Lower leg skin (tissue), 4 donors: Measurements from ENCODE around the gene HNRNPUL2. TPM values are rescaled to one million over a fixed set of nuclear protein-coding genes. Genes with fewer than 3 reads are reported as not detected.
"Not testable (repeated sequence)": the region's sequence is repeated elsewhere in the genome, so short reads cannot be mapped to it uniquely, and the experiment has no call there.

Experiments used
- DNase-seq, 2 donors: peaks; one replicate each; pipeline ENCODE4 v3.0.0-alpha.2; 2019; ENCODE audit warnings: low spot score in 2 of 2
- H3K4me3 ChIP-seq: fragments of 200-600 bp; sonication (generic); 2 replicates; pipeline ENCODE4 v1.5.1; 2017; ENCODE audit warnings: mild to moderate bottlenecking, low read depth; ENCODE audit not compliant: poor library complexity, severe bottlenecking
- POLR2A ChIP-seq, 2 donors: fragments of 450-650 bp; IDR thresholded peaks; one replicate each; pipeline ENCODE4 v1.6.1; 2016 to 2017; ENCODE audit warnings: antibody characterized with exemption in 2 of 2, mild to moderate bottlenecking in 1 of 2, moderate library complexity in 1 of 2
- WGBS, 2 donors: methylation state at CpG; one replicate each; pipeline ENCODE4 v1.1.5; 2018; 5-methylcytosine and 5-hydroxymethylcytosine counted together
- intact Hi-C: fragments of 100-400 bp; cut with DNase I; formaldehyde crosslinking; loops from one replicate; pipeline ENCODE4 v1.15.0; 2023; ENCODE audit warnings: low total_unique reads
- total RNA-seq, 4 donors: library from RNA; depleted of rRNA; stranded (reverse); fragments of >200 nt; gene quantifications; one replicate each; pipeline ENCODE4 v1.1.0, GENCODE V29; 2016
- TF ChIP-seq, protein P1 (sequence below), 3 donors: fragments of 450-650 bp; IDR thresholded peaks; one replicate each; pipeline ENCODE4 v1.5.1; 2016; ENCODE audit warnings: antibody characterized with exemption in 3 of 3, mild to moderate bottlenecking in 3 of 3, moderate library complexity in 2 of 3

HNRNPUL2 gene
- total RNA-seq, 4 donors from 2014 or later, result 19.9 to 30.8 (median 24.3) TPM

DNA sequence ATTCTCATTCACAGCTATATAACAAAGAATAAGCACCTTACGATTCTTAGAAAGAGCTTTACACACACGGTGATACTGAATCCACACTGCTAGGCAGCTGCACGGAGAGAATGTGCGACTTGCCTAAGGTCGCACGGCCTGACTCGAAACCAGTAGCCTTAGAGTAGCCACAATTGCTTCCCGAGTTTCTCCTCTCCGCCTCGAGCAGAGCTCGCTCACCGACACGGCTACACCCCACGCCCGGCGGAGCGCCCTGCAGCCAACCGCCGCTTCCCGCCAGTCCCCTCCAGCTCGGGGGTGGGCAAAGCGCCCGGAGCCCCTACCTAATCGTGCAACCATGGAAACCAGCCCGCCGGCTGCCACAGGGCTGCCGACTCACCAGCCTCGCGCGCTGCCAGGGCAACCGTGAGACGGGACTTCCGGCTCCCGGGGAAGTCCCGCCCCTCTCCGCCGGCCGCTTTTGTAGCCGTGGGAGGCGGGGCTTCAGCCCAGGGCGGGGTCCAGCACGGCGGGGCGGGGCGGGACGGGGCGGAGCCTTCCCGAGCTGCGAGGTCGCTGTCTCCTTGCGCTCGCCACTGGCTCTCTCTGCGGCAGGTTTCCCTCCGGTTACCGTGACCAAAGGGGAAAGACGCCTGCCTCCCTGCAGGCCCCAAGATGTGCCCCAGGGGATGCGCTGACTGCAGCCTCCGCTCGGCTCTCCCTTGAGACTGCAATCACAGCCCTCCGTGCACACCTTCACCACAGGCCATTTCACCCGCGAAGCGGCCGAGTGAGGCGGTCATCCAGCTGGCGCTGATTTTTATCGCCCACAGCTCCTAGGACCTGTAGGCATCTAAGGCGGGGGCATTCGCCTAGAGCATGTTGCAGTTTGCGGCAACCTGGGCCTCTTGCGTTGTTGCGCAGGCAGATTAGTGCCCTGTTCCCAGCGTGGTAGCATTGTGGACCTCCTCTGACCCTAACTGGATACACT lies 21.1 kb downstream of the HNRNPUL2 start:
- H3K4me3 ChIP-seq, result peak overlapping the region; percentile 65
- DNase-seq, result peak; percentile 92 to 99
- TF ChIP-seq, protein P1, sequence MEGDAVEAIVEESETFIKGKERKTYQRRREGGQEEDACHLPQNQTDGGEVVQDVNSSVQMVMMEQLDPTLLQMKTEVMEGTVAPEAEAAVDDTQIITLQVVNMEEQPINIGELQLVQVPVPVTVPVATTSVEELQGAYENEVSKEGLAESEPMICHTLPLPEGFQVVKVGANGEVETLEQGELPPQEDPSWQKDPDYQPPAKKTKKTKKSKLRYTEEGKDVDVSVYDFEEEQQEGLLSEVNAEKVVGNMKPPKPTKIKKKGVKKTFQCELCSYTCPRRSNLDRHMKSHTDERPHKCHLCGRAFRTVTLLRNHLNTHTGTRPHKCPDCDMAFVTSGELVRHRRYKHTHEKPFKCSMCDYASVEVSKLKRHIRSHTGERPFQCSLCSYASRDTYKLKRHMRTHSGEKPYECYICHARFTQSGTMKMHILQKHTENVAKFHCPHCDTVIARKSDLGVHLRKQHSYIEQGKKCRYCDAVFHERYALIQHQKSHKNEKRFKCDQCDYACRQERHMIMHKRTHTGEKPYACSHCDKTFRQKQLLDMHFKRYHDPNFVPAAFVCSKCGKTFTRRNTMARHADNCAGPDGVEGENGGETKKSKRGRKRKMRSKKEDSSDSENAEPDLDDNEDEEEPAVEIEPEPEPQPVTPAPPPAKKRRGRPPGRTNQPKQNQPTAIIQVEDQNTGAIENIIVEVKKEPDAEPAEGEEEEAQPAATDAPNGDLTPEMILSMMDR (IDR thresholded peaks at IDR 0.05), result no peak
- TF ChIP-seq POLR2A (IDR thresholded peaks at IDR 0.05), result no peak
- 8 to 11% methylated on average over 28 to 41 of the region's 73 CpGs for WGBS, 2 donors
- intact Hi-C loops, result loop anchor here (10.0 kb wide), 1 partner anchor 321 kb away; no protein-coding TSS in a partner anchor

DNA sequence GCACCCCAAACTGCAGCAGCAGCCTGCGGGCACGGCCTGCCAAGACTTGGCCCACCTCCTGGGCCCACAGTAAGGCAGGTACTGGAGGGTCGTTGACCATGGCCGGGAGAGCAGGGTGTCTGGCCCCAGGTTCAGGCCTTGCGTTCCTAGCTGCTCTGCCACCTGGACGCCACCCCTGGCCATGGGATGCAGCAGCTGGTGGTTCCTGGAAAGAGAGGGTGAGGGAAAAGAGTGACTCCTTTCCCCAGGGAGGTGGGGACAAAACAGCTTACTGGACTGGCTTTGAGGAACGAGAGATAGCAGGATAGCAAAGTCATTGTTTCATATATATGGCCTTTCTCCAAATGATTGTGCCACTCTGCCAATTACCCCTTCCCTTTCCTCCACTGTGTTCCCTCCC lies 21.8 kb downstream of the HNRNPUL2 start:
- TF ChIP-seq, protein P1 (IDR thresholded peaks at IDR 0.05), result no peak
- TF ChIP-seq POLR2A (IDR thresholded peaks at IDR 0.05), result no peak
- no peak for DNase-seq
- H3K4me3 ChIP-seq, result no peak overlapping the region
- intact Hi-C loops, result loop anchor here (10.0 kb wide), 1 partner anchor 321 kb away; no protein-coding TSS in a partner anchor
- WGBS, 2 donors, result 37 to 53% methylated on average over 7 of the region's 7 CpGs

DNA sequence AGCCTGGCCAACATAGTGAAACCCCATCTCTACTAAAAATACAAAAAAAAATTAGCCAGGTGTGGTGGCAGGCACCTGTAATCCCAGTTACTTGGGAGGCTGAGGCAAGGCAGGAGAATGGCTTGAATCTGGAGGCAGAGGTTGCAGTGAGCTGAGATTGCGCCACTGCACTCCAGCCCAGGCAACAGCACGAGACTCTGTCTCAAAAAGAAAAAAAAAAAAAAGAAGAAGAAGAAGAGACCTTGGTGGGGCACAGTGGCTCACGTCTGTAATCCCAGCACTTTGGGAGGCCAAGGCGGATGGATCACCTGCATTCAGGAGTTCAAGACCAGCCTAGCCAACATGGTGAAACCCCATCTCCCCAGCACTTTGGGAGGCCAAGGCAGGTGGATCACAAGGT lies 23.3 kb downstream of the HNRNPUL2 start:
- H3K4me3 ChIP-seq, DNase-seq: not testable (repeated sequence)
- WGBS, 2 donors, result 84 to 86% methylated on average over 4 of the region's 4 CpGs
- intact Hi-C loops, result loop anchor here (10.0 kb wide), 1 partner anchor 319 kb away; no protein-coding TSS in a partner anchor

DNA sequence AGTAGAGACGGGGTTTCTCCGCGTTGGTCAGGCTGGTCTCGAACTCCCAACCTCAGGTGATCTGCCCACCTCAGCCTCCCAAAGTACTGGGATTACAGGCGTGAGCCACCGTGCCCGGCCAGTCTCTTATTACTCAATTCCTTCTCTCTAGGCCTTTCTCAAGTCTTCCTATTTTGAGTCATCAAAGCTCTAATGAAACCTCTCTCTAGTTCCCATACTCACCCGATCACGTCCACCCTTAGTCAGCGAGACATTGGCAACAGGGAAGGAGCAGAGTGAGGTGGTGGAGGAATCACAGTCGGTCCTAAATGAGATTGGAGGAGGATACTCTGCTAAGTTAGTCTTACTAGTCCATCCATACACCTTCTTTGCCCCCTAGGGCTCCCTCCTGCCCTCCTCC lies 25.0 kb downstream of the HNRNPUL2 start:
- TF ChIP-seq, protein P1 (IDR thresholded peaks at IDR 0.05), result no peak
- TF ChIP-seq POLR2A (IDR thresholded peaks at IDR 0.05), result no peak
- intact Hi-C loops, result loop anchor here (10.0 kb wide), 1 partner anchor 317 kb away; no protein-coding TSS in a partner anchor
- WGBS, 2 donors, result 90% methylated on average over 11 of the region's 11 CpGs
- H3K4me3 ChIP-seq, result no peak overlapping the region
- DNase-seq, result no peak

DNA sequence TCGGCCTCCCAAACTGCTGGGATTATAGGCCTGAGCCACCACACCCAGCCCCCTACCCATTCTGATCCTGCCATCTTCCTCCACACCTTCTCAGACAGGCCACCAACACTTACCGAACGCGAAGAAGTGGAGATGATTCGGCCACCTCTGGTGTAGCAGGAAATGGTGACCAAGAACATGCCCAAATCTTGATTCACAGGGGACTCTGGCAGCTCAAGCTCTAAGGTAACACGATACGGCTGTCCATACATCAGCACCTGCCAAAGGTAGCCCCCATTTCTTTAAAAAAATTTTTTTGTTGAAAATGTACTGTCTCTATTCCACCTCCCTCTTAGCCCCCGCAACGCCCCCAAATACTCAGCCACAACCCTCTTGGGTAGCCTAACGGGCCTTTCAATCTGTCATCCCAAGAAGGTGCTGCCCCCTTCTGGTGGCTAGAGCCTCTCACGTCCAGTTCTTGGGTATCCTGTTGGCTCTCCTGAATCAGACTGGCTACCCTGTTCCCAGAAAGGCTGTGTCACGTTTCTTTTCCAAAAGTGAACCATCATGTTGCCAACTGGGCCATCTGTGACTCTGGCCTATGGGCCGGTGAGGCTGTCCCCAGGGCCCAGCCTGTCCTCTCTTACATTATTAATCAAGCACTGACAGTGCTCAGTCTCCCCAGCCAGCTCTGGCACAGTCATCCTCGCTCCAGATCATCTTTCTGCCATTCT lies 32.6 kb downstream of the HNRNPUL2 start:
- WGBS, 2 donors, result 40 to 44% methylated on average over 14 of the region's 14 CpGs
- intact Hi-C loops, result loop anchor here (10.0 kb wide), 1 partner anchor 100 kb away; the partner anchor contains the start of gene TUT1
- H3K4me3 ChIP-seq, result no peak overlapping the region
- DNase-seq, result peak; percentile 77 to 96
- TF ChIP-seq POLR2A (IDR thresholded peaks at IDR 0.05), result no peak
- TF ChIP-seq, protein P1 (IDR thresholded peaks at IDR 0.05), result peak in 1 of 3 donors; percentile 40

DNA sequence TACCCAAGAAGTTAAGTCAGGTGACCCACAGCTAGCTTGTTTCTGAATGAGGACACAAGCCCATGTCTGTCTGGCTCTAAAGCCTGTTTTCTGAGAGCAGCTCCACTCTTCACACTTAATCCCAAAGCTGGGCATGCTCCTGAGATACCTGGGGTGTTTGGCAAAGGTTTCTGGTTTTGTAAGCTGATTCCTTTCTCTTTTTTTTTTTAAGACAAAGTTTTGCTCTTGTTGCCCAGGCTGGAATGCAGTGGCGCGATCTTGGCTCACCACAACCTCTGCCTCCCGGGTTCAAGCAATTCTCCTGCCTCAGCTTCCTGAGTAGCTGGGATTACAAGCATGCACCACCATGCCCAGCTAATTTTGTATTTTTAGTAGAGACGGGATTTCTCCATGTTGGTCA lies 33.6 kb downstream of the HNRNPUL2 start:
- DNase-seq, H3K4me3 ChIP-seq: not testable (repeated sequence)
- intact Hi-C loops, result loop anchor here (10.0 kb wide), 1 partner anchor 99 kb away; the partner anchor contains the start of gene TUT1
- 55 to 62% methylated on average over 4 of the region's 4 CpGs for WGBS, 2 donors
